AML-193 (cell line): Measurements from ENCODE around the gene NME3.

ENCODE experiments used
- DNase-seq, 2 experiments: peaks; one replicate each; lab custom pipeline; 2025; lab: John Stamatoyannopoulos, UW

NME3 gene

DNA sequence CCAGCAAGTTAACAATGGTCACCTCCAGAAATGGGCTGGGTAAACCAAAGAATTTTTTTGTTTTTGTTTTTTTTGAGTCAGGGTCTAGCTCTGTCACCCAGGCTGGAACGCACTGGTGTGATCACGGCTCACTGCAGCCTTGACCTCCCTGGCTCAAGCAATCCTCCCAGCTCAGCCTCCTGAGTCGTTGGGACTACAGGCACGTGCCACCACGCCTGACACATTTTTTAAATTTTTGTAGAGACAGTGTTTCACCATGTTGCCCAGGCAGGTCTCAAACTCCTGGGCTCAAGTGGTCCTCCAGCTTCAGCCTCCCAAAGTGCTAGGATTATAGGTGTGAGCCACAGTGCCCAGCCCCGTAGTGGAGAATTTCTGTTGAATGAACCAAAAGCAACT lies 9.3 kb upstream of the NME3 start:
- no peak for DNase-seq

DNA sequence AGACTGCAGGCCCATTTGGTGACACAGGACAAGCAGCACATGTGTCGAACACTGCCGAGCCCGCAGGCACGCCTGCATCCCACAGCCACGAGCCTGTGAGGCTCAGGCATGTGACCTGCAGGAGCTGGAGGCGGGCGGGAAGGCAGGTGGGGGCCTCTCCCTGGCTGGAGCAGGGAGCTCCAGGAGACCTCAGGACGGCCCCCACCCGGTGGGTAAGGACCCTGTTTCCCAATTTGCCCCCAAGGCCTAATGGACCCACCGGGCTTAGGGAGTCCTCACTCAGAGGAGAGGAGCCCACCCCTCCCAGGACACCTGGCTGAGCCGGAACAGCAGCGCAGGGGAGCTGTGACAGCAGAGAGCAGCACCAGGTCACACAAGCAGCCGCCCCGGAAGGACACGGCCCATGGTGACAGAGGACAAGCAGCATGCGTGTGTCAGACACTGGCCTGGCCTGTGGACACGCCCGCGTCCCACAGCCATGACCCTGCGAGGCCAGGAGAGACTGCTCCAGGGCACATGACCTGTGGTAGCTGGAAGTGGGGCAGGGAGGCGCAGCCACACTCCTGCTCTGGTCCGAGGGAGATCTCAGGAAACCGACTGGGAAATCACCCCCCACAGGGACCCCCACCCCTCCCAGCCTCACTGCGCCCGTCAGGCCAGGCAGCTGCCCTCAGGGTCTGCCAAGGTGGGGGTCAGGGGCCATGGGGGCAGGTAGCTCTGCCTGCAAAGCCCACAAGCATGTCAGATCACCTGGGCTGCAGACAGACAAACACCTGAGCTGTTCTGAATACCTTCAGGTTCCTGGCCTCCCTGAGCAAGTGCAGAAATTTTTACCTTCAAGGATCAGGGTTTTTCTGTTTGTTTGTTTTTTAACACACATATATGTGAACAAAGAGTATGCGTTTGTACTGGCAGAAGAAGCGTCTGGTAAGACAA lies 8.7 kb upstream of the NME3 start:
- no peak for DNase-seq

DNA sequence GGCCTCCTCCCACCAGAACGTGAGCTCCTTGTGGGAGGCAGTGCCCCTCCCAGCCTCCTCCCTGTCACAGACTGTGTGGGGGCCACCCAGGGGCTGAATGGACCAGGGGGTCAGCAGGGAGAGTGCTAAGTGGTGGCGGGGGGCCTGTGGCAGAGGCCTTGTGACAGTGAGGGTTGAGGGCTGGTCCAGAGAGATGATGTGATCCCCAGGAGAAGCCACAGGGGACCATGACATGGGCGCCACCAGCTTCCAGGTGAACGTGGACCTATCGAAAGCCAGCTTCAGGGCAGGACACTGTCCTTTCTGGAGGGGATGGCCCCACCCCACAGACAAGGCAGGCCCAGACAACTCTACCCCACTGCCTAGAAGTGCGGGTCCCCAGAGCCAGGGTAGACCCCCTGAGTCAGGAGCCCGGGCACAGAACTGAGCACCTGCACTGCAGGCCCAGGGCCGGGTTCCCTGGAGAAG lies 7.9 kb upstream of the NME3 start:
- DNase-seq, result no peak

DNA sequence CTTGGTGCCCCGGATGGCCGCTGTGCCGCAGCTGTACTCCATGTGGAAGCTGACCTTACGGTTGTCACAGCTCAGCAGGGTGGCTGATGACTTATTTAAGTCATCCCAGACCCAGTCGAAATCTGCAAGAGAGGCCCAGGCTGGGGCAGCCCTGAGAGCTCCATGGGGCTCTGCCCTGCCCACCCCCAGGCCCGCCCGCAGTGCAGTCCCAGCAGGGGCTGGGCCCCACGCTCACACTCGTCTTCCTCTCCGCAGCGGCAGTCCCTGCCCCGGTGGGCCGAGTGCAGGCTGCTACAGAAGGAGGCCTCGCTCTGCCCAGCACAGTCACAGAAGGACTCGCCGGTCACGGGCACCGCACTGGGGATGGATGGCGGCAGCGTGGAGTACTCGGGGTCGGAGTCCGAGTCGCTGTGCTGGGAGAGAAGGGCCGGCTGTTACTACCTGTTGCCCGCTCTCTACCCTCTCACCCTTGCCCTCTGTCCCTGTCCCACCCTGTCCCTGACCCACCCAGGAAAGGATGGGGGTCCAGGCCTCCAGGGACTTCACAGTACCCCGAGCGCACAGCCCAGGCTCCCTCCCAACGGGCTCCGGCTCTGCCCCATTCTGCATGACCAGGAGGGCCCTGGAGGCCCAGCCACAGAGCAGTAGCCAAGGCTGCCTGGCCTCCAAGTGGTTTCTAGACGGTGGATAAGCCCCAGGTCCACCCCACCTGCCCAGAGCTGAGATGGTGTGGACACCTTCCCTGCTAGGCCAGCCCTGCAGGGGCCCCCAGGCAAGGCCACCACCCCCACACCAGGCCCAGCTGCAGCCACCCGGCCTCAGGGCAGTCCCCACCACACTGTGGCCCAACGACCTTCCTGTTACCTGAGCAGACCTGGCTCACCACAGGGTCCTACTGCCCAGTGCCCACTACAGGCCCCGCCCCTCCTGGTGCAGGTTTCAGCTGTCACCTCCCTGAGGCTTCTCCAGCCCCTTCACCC lies 7.1 kb upstream of the NME3 start:
- no peak for DNase-seq

DNA sequence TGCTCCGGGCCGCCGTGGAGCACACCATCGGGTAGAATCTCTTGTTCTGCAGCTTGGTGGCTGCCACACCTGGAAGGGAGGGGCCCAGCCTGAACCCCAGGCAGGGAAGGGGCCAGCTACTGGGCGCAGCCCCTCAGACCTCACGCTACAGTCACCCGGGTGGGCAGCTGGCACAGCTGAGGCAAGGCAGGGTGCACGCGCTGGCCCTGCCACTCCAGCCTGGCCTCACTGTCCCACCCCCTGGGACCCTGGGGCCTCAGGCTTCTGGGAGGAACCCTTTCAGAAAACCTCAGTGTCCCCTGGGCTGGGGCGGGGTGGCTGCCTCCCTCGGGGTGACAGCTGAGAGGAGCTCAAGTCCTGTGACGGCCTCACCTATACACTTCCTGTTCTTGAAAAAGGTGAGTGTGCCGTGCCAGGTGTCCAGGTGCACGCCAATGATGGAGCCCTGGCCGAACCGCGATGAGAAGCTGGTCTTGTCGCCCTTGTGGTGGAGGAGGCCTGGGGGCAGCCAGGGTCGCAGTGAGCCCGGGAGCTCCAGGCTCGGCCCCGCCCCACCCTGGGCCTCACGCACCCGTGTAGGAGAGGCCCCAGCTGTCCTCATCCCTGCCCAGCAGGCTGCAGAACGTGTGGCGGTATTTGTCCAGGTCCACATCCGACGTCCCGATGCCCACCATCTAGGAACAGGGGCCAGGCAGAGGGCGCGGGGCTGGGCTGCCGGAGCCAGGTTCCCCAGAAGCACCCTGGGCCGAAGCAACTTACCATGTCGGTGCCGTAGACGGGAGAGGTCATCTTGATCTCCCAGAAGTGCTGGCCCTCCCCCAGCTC lies 6.2 kb upstream of the NME3 start:
- no peak for DNase-seq

DNA sequence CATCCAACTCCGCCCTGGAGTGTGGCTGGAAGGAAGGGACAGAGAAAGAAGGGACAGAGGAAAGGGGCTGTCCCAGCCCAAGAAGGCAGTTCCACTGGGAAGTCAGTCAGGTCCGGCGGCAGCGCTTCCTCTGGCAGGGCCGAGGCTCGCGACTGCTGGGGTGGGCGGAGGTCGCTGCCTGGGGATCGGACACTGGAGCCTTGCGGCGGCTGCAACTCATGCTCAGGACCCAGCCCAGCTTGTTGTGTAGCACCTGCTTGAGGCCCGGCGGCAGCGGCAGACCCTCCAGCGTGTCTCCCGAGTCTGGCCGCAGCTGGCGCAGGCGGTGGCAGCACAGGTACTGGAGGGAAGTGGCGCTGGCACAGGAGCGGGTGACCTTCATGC lies 5.6 kb upstream of the NME3 start:
- DNase-seq, result no peak

DNA sequence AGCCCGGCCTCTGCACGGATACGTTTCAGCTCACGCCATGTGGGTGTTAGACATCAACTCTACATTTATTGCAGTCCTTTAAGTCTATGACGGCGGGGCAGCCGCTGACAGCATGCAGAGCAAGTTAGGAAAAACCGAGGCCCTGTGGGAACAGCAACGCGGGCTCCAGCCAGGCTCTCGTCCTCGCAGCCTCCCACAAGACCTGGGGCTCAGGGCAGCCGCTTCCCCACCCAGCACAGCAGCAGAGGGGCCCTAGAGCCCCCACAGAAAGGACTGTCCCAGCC lies 5.3 kb upstream of the NME3 start:
- no peak for DNase-seq

DNA sequence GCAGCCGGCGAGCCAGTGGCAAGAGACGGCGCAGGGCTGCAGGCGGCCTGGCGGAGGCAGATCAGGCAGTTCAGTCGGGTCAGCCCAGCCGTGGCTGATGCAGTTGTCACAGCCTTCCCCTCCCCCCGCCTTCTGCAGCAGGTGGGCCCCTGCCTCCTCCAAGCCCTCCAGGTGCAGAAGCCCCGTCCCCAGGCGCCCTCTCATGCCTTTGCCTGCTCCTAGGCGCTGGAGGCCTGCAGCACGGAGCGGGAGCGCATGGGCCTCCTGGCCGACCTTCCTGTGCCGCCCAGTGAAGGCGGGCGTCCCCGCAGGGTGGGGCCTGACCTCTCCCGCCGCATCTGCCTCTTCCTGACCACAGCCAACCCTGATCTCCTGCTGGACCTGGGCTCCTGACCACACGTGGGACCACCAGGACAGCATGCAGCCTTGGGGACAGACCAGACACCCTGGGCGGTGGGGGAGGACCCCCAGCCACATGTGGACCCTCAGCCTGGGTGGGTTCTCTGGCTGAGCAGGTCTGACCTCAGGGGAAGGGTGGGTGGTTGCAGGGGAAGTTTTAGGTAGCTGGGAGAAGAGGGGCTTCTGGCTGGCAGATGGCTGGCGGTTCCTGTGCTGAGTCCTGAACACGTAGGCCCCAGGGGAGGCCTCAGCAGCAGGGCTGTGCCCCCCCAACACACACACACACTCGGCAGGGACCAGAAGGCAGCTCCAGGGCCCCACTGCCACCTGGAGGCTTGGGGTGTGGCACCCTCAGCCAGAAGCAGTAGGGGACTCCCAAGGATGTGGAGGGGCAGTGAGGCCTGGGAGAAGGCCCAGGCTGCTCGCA lies 4.7 kb upstream of the NME3 start:
- DNase-seq, result no peak

DNA sequence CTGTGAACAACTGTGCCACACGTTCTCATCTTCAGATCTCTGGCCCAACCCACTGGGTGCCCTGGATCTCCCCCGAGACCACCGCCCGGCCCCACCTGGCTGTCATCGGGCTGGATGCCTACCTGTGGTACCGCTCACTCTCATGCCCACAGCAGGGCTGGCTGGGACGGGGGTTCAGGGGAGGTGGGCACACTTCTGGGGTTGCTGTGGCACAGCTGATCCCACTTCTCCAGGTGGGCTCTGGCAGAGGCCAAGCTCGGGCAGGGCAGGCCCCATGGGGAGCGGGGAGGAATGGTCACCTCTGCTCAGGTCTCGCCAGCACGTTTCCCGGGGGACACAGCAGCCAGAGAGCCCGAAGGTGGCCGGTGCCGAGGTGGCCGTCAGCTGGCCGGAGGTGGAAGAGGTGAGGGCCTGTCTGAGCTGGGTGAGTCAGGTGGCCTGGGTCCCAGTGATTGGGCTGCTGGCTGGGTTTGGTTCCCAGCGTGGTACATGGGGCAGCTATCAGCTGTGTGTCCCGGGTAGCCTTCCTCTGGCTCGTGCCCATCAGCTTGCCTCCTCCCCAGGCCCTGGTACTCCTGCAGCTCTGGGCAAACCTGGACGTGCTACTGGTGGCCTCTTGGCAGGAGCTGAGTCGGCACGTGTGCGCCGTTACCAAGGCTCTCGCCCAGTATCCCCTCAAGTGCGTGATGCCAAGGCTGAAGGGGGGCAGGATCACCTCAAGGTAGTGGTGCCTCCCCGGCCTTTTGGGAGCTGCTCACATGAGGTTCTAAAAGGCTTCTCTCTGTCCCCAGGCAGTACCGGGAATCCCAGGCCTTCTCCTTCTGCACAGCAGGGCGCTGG lies 3.9 kb upstream of the NME3 start:
- no peak for DNase-seq

DNA sequence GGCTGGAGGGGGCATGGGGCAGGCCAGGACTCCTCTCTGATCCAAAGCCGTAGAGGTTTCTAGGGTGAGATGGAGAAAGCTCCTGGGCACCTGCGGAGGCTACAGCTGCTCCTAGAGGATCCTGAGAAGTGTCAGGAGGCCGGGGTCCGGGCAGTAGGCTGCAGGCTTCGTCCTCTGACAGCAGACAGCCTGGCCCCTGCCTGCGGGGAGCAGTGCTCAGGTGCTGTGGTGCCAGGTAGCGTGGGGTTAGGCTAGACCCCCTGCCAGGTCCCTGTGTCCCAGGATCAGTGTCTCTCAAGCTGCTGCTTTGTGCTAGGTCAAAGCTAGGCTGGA lies 3.1 kb upstream of the NME3 start:
- no peak for DNase-seq

DNA sequence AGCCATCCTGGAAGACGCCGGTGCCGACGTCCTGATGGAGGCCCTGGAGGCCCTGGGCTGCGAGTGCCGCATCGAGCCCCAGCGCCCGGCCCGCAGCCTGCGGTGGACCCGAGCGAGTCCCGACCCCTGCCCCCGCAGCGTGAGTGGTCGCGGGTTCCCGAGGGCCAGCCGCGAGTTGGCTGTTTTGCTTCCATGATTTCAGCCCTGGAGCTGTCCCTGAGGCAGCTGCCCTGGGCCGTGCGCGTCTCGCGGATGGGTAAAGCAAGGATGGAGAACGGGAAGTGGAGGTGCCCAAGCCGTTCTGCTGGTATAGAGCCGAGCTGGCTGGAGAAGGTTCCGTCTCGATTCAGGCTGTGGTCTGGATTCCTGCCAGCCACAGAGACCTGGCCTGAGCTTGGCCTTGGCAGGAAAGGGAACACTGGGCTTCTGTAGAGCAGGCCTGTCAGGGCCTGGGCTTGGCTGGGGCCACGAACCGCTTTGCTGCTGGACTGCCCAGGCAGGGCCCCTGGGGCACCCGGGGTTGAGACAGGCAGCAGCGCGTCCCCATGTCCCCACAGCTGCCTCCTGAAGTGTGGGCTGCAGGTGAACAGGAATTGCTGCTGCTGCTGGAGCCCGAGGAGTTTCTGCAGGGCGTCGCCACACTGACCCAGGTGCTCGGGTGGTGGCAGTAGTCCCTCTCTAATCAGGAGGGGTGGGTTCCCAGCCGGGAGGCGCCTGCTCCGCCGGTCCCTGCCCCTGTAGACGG lies 2.5 kb upstream of the NME3 start:
- peak; percentile 10 to 20 for DNase-seq

DNA sequence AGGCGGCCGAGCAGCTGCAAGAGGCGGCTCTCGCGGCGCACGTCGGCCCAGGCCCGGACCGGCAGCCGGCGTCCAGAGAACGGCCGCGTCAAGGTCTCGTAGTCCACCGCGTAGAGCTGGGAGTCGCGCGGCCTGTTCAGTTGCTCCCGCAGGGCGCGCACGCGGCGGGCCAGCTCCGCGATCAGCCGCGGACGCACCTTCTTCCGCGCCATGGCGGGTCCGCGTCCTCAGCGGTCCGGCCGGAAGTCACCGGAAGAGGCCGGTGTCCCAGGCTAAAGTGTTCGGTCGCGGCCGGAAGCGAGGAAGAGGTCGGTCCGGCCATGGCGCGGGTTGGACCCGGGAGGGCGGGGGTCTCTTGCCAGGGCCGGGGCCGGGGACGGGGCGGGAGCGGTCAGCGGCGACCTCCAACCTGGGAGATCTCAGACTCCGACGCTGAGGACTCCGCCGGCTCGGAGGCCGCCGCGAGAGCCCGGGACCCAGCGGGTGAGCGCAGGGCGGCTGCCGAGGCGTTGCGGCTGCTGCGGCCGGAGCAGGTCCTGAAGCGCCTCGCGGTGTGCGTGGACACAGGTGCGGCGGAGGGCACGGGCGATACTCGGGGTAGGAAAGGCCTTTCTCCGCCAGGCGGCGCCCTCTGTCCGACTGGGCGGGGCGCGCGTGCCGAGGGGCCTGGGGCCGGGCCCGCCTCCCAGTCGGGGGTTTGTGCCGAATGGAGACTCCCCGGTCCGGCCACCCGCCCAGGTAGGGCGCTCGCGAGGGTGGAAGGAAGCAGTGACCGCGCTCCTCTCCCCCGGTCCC lies 1.8 kb upstream of the NME3 start, which contains the start of gene MRPS34:
Gene MRPS34, minus strand, starts transcription at position 227 of the 795 bp plus-strand sequence. Its CDS starts 15 bp downstream, at position 212.
- DNase-seq, result peak; percentile 51 to 58

DNA sequence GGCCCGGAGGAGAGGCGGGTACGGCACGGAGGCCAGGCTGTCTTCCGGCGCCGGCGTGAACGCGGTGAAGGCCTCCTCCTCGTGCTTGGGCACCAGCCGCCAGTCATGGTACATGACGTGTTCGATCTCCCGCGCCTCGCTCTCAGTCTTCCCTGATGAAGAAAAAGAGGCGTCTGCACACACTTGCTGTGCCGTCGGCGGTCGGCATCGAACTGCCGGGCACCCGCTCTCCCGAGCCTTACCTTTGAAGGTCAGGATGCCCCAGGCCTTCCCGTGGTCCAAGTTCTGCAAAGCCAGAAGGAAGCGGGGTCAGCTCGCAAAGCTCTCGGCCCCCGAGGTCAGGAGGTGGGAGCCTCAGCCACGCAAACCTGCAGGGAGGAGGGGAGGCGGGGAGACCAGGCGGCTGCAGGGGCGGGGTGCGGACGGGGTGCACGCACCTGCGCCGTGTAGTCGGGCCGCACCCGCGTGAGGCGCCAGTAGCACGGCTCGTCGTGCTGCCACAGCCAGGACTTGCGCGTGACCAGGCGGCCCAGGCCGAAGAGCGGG lies 1.1 kb upstream of the NME3 start, which contains the start of gene EME2:
Gene EME2, plus strand, starts transcription at position 449 of the 546 bp plus-strand sequence. CDS start 418 bp downstream, outside the sequence.
- no peak for DNase-seq

DNA sequence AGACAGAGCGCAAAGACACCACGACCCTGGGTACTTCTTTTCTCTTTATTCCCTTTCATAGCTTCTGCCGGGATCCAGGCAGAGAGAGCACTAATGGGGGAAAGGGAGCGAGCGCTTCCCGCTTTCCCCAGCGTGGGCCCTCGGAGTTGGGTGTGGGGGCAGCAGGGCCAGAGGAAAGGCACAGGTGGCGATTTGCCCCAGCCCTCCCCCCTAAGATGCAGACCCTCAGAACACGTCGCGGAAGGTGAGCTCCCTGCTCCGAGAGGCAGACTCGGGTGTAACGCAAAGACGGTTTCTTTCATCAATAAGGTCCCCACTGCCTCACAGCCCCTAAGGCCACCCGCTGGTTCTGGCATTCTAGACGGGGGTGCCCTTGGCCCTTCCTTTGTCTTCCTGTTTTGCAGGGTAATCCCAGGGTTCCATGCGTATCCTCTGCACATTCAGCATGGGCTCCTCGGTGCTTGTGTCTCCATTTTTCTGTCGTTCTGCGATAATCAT lies 570 bp upstream of the NME3 start:
- no peak for DNase-seq

DNA sequence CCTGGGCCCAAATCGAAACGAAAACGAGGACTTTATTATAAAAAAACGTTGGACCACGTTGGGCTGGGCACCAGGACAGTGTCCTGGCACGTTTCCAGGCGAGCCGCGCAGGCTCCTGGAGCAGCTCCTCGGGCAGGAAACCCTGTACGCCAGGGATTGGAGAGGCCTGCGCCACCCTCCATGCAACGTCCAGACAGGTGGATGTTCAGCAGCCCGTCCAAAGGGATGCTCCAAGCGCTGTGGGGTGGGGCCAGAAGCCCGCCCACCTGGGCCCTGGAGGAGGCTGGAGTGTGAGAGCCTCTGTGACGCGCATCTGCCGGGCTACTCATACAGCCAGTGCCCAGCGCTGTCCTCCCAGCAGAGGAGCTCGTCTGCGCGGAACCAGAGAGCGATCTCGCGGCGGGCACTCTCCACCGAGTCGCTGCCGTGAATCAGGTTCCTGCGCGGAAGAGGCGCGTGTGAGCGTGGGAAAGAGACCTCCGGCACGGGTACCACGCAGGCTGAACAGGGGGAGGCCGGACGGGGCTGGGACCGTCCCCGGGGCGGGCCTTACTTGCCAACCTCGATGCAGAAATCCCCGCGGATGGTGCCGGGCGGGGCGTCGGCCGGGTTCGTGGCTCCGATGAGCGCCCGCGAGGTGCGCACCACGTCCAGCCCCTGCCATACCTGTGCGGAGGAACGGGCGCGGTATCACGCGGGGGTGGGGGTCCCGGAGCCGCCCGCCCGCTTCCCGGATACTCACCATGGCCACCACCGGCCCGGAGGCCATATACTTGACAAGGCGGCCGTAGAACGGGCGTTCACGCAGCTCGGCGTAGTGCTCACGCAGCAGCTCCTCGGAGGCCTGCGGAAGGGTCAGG lies 785 bp downstream of the NME3 start:
- no peak for DNase-seq

DNA sequence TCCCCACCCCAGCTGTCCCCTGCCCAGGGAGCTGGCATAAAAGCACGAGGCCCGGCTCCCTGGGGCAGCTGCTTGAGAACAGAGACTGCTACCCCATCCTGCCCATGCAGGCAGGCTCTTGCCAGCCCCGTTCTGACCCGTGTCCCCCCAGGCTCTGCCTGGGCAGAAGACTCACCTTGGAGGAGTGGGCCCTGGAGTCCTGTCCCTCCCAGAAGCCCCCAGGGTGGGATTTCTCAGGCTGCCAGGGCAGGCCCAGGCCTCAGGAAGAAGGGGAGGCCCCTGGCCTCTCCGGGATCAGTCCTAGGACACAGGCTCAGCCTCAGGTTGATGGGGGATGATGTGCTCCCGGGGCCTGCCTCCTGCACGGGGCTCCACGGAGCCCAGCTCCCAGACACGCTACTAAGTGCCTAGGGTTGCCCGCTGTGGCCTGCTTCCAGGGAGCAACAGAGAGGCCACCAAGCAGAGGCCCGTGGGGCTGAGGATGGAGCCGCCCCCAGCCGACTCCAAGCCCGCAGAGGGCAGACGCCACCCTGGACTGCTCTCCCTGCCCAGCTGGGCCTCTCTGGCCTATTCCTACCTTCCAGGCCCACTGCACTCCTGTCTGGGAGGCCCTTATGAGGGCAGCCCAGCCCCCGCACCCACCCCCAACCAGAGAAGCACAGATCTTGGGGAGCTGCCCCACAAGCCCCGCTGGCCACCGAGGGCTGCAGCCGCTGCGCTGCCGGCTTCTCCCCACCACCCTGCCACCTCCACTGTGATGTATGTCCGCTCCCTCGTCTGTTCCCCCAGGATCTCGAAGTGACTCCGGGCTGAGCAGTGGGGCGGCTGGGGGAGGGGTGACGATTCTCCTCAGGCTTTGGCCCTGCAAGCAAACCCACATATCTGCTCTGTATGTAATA lies 1.7 kb downstream of the NME3 start:
- no peak for DNase-seq
